K562 (cell line): ENCODE data around the gene CNTN5. TPM values are rescaled to one million over a fixed set of nuclear protein-coding genes. Genes with fewer than 3 reads are reported as not detected.

Experiments used
- CHD7 ChIP-seq: fragments of 200-600 bp; sonication (generic); IDR thresholded peaks from one replicate; pipeline ENCODE4 v1.6.1; 2012; ENCODE audit warnings: mild to moderate bottlenecking, low read depth, low read length, inconsistent platforms
- CTCF ChIP-seq, 3 experiments: IDR thresholded peaks in 2 of 3; conservative IDR thresholded peaks in 1 of 3; 2 replicates each; pipeline ENCODE4 v1.5.1; 2011 to 2012; ENCODE audit warnings: low read length in 3 of 3, mild to moderate bottlenecking in 3 of 3, control low read depth in 2 of 3, improper control_type of control experiment in 1 of 3, inconsistent platforms in 1 of 3, low read depth in 1 of 3, mixed read lengths in 1 of 3, moderate library complexity in 1 of 3; ENCODE audit not compliant: insufficient read depth in 2 of 3
- EZH2 ChIP-seq: IDR thresholded peaks from 2 replicates; pipeline ENCODE4 v1.6.1; 2012; ENCODE audit warnings: low read depth, mild to moderate bottlenecking, inconsistent platforms, low read length, borderline replicate concordance
- NCOA6 ChIP-seq: fragments of 450-650 bp; IDR thresholded peaks from 2 replicates; pipeline ENCODE4 v1.6.1; 2017; ENCODE audit warnings: mild to moderate bottlenecking
- SMARCA4 ChIP-seq: fragments of 450-650 bp; IDR thresholded peaks from 2 replicates; pipeline ENCODE4 v1.6.1; 2016
- ZBTB9 ChIP-seq: fragments of 450-650 bp; formaldehyde crosslinking; IDR thresholded peaks from 2 replicates; pipeline ENCODE4 v1.4.0; 2020; ENCODE audit warnings: mild to moderate bottlenecking, moderate library complexity
- ZNF583 ChIP-seq: fragments of 250-450 bp; sonication (Bioruptor Pico); IDR thresholded peaks from 2 replicates; pipeline ENCODE4 v1.4.0; 2020
- polyA plus RNA-seq, 8 experiments: library from polyadenylated mRNA; depleted of rRNA in 4 of 8; stranded (reverse) in 5 of 8; unstranded in 3 of 8; fragments of >200 nt; fragmentation: Nextera tagmentation in 2 of 8; fragmentation: Illumina TruSeq in 1 of 8; extraction: Ambion mirVana in 2 of 8; extraction: Trizol in 1 of 8; gene quantifications; 2 replicates each; pipeline versions ENCODE4 v1.2.1 to v1.2.3, GENCODE V29; 2011 to 2014; ENCODE audit warnings: inconsistent platforms in 1 of 8, missing spikeins in 1 of 8
- total RNA-seq, 7 experiments: library from RNA; depleted of rRNA in 6 of 7; stranded (reverse); fragments of >200 nt in 6 of 7; fragmentation: Illumina TruSeq in 2 of 7; extraction: Trizol in 2 of 7; gene quantifications; 2 replicates each; pipeline versions ENCODE4 v1.2.1 to v1.2.3, GENCODE V29; 2011 to 2021; ENCODE audit warnings: low replicate concordance in 1 of 7

The CNTN5 gene
- total and polyA plus RNA-seq, 9 of the 15 experiments (the other 6 are each of a cell fraction or from before 2014, with no cell fraction given), result 0.03 TPM; not detected in 8

GRCh38 chr11:100011697-100012096, 990.9 kb downstream of the CNTN5 start (continued):
- TF ChIP-seq NCOA6 (no peak), CHD7 (no peak), SMARCA4 (no peak), ZBTB9 (CRISPR knock-in tag) (no peak), CTCF (IDR thresholded peaks at IDR 0.05 in 2 of 3, conservative IDR thresholded peaks at IDR 0.05 in 1 of 3; ENCODE audit: insufficient read depth in 2 of 3, low read depth in 1 of 3, low read length in 3 of 3) (no peak), ZNF583 (CRISPR knock-in tag) (no peak), EZH2 (no peak)
- TF ChIP-seq, all 486 proteins: peak for 0
